ENCODE data around the gene MPC1.
A peak's percentile ranks its signal among the peaks of the same experiment; 100 is the strongest.

Gene MPC1

GRCh38 chr6:166420351-166420750, 37.6 kb upstream of the MPC1 start:
- Histone ChIP-seq H3K27me3 (replicated peaks; ENCODE audit: insufficient read depth, low read length) (no peaks in the 10 kb centered on the region), H3K4me2 (ENCODE audit: low read depth, low read length) (peak overlapping the region; percentile 45; the same call in 1 of the 2 replicates)

DNA sequence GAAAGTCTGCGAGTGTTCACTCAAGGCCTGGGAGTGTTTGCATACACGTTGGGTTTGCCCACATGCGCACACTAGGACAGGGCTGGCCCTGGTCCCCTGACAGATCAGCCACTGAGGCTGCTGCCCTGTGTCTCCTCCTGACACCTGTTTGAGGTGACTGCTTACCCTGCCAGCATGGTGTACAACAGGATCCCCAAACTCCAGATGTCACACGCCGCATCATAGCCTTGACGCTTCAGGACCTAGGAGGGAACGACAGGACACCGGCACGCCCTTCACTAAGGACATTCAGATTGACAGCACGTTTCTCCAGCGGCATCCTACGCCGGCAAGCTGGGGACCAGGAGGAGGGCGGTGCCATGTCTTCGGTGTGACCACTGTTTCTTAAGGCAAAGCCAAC, 37.0 kb upstream of the MPC1 start:
- H3K27me3 ChIP-seq (replicated peaks; ENCODE audit: insufficient read depth, low read length) = no peaks in the 10 kb centered on the region
- no peaks in the 10 kb centered on the region for H4K20me1 ChIP-seq (ENCODE audit: insufficient read depth, low read length)
- no peaks in the 10 kb centered on the region for H3K36me3 ChIP-seq (replicated peaks; ENCODE audit: insufficient read depth, low read length)
- H3K79me2 ChIP-seq (ENCODE audit: low read length) = no peaks in the 10 kb centered on the region
- peak overlapping the region; percentile 93 for H3K27ac ChIP-seq (ENCODE audit: low read length)
- H3K4me1 ChIP-seq (ENCODE audit: low read length) = peaks cover 25% of the 10 kb centered on the region
- peak overlapping the region; percentile 45 for H3K4me2 ChIP-seq (ENCODE audit: low read depth, low read length)
- no peaks in the 10 kb centered on the region for H3K9me3 ChIP-seq (replicated peaks; ENCODE audit: insufficient read depth, low read length)
- no peaks in the 10 kb centered on the region for H3K9me2 ChIP-seq (replicated peaks; ENCODE audit: insufficient read depth, low read length)
- H3K4me3 ChIP-seq (ENCODE audit: low read length) = no peak overlapping the region
- H2AFZ ChIP-seq (ENCODE audit: low read length) = 0 out of 2 replicates have a peak overlapping the region, but pooled peaks have one; percentile 45
- no peak for DNase-seq
- peaks cover 16% of the 10 kb centered on the region for H3F3A ChIP-seq (ENCODE audit: insufficient read depth, low read length)
- H3K9ac ChIP-seq (ENCODE audit: low read length) = peak overlapping the region; percentile 38; the same call in 1 of the 2 replicates
- TF ChIP-seq EZH2phosphoT487 (IDR thresholded peaks at IDR 0.05; ENCODE audit: low read length) (no peak), EZH2 (optimal IDR thresholded peaks at IDR 0.05; ENCODE audit: low read depth, low read length) (no peak)
- TF ChIP-seq, protein P1, sequence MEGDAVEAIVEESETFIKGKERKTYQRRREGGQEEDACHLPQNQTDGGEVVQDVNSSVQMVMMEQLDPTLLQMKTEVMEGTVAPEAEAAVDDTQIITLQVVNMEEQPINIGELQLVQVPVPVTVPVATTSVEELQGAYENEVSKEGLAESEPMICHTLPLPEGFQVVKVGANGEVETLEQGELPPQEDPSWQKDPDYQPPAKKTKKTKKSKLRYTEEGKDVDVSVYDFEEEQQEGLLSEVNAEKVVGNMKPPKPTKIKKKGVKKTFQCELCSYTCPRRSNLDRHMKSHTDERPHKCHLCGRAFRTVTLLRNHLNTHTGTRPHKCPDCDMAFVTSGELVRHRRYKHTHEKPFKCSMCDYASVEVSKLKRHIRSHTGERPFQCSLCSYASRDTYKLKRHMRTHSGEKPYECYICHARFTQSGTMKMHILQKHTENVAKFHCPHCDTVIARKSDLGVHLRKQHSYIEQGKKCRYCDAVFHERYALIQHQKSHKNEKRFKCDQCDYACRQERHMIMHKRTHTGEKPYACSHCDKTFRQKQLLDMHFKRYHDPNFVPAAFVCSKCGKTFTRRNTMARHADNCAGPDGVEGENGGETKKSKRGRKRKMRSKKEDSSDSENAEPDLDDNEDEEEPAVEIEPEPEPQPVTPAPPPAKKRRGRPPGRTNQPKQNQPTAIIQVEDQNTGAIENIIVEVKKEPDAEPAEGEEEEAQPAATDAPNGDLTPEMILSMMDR (IDR thresholded peaks at IDR 0.05; ENCODE audit: low read length) = no peak

More at GRCh38 chr6:166420351-166420750, 37.6 kb upstream of the MPC1 start:
- Histone ChIP-seq H3K9ac (ENCODE audit: low read length) (no peak overlapping the region), H3F3A (ENCODE audit: insufficient read depth, low read length) (peaks cover 16% of the 10 kb centered on the region), H4K20me1 (ENCODE audit: insufficient read depth, low read length) (no peaks in the 10 kb centered on the region), H3K9me2 (replicated peaks; ENCODE audit: insufficient read depth, low read length) (no peaks in the 10 kb centered on the region), H2AFZ (ENCODE audit: low read length) (no peak overlapping the region), H3K79me2 (ENCODE audit: low read length) (no peaks in the 10 kb centered on the region), H3K4me3 (ENCODE audit: low read length) (no peak overlapping the region), H3K9me3 (replicated peaks; ENCODE audit: insufficient read depth, low read length) (no peaks in the 10 kb centered on the region), H3K4me1 (ENCODE audit: low read length) (peaks cover 25% of the 10 kb centered on the region), H3K36me3 (replicated peaks; ENCODE audit: insufficient read depth, low read length) (no peaks in the 10 kb centered on the region), H3K27ac (ENCODE audit: low read length) (peak overlapping the region; percentile 93; the same call in 1 of the 2 replicates)
- no peak for DNase-seq
- TF ChIP-seq, protein P1 (IDR thresholded peaks at IDR 0.05; ENCODE audit: low read length) = no peak
- TF ChIP-seq EZH2 (optimal IDR thresholded peaks at IDR 0.05; ENCODE audit: low read depth, low read length) (no peak), EZH2phosphoT487 (IDR thresholded peaks at IDR 0.05; ENCODE audit: low read length) (no peak)

GRCh38 chr6:166419286-166419685, 36.5 kb upstream of the MPC1 start:
- Histone ChIP-seq H2AFZ (ENCODE audit: low read length) (0 out of 2 replicates have a peak overlapping the region, but pooled peaks have one; percentile 45), H3K9me3 (replicated peaks; ENCODE audit: insufficient read depth, low read length) (no peaks in the 10 kb centered on the region), H3K9me2 (replicated peaks; ENCODE audit: insufficient read depth, low read length) (no peaks in the 10 kb centered on the region), H3K27me3 (replicated peaks; ENCODE audit: insufficient read depth, low read length) (no peaks in the 10 kb centered on the region), H3K4me2 (ENCODE audit: low read depth, low read length) (peak overlapping the region; percentile 45; the same call in 1 of the 2 replicates), H4K20me1 (ENCODE audit: insufficient read depth, low read length) (no peaks in the 10 kb centered on the region), H3K4me1 (ENCODE audit: low read length) (peaks cover 25% of the 10 kb centered on the region), H3K79me2 (ENCODE audit: low read length) (no peaks in the 10 kb centered on the region), H3K27ac (ENCODE audit: low read length) (peak overlapping the region; percentile 93), H3K9ac (ENCODE audit: low read length) (peak overlapping the region; percentile 38; the same call in 1 of the 2 replicates), H3K36me3 (replicated peaks; ENCODE audit: insufficient read depth, low read length) (no peaks in the 10 kb centered on the region), H3F3A (ENCODE audit: insufficient read depth, low read length) (peaks cover 16% of the 10 kb centered on the region), H3K4me3 (ENCODE audit: low read length) (no peak overlapping the region)
- TF ChIP-seq, protein P1 (IDR thresholded peaks at IDR 0.05; ENCODE audit: low read length) = no peak
- TF ChIP-seq EZH2 (optimal IDR thresholded peaks at IDR 0.05; ENCODE audit: low read depth, low read length) (no peak), EZH2phosphoT487 (IDR thresholded peaks at IDR 0.05; ENCODE audit: low read length) (no peak)
- peak; percentile 91 for DNase-seq
